ENCODE results near the gene APPL1.

DNA sequence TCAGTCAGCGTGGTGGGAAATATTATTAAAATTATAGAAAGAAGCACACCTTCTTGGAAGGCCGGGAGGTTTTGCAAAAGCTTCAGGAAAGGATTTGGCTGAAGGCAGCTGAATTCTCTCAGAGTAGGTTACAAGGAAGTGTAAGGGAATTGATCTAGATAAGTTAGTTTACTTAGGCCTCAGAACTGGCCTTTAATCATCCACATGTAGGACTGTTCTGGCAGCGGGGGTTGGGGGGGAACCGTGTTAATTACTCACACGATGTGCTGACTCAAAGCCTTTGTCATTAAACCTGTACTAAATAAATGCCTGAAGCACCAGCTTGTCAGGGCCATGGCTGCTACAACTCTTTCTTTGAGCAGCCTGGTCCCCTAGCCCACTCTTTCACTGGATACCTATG lies 52.2 kb downstream of the APPL1 start:
- no peak for TF ChIP-seq POLR2A (IDR thresholded peaks at IDR 0.05; ENCODE audit: extremely low read depth, insufficient read length)
- TF ChIP-seq, protein P1, sequence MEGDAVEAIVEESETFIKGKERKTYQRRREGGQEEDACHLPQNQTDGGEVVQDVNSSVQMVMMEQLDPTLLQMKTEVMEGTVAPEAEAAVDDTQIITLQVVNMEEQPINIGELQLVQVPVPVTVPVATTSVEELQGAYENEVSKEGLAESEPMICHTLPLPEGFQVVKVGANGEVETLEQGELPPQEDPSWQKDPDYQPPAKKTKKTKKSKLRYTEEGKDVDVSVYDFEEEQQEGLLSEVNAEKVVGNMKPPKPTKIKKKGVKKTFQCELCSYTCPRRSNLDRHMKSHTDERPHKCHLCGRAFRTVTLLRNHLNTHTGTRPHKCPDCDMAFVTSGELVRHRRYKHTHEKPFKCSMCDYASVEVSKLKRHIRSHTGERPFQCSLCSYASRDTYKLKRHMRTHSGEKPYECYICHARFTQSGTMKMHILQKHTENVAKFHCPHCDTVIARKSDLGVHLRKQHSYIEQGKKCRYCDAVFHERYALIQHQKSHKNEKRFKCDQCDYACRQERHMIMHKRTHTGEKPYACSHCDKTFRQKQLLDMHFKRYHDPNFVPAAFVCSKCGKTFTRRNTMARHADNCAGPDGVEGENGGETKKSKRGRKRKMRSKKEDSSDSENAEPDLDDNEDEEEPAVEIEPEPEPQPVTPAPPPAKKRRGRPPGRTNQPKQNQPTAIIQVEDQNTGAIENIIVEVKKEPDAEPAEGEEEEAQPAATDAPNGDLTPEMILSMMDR (IDR thresholded peaks at IDR 0.05; ENCODE audit: low read depth, low read length), result no peak

Measured in NB4 (cell line).